AG10803 (cell line): ENCODE measurements around the gene PLXNA4.

Experiments
- DNase-seq: peaks from one replicate; pipeline ENCODE4 v3.0.0; 2010; ENCODE audit warnings: low read depth
- H3K4me3 ChIP-seq: 2 replicates; pipeline ENCODE4 v1.5.1; 2011; ENCODE audit warnings: mild to moderate bottlenecking, low read length, control low read depth
- TF ChIP-seq, protein P1 (sequence below): conservative IDR thresholded peaks from 2 replicates; pipeline ENCODE4 v1.5.1; 2011; ENCODE audit warnings: mild to moderate bottlenecking, low read length, control low read depth, inconsistent platforms

The PLXNA4 gene

DNA sequence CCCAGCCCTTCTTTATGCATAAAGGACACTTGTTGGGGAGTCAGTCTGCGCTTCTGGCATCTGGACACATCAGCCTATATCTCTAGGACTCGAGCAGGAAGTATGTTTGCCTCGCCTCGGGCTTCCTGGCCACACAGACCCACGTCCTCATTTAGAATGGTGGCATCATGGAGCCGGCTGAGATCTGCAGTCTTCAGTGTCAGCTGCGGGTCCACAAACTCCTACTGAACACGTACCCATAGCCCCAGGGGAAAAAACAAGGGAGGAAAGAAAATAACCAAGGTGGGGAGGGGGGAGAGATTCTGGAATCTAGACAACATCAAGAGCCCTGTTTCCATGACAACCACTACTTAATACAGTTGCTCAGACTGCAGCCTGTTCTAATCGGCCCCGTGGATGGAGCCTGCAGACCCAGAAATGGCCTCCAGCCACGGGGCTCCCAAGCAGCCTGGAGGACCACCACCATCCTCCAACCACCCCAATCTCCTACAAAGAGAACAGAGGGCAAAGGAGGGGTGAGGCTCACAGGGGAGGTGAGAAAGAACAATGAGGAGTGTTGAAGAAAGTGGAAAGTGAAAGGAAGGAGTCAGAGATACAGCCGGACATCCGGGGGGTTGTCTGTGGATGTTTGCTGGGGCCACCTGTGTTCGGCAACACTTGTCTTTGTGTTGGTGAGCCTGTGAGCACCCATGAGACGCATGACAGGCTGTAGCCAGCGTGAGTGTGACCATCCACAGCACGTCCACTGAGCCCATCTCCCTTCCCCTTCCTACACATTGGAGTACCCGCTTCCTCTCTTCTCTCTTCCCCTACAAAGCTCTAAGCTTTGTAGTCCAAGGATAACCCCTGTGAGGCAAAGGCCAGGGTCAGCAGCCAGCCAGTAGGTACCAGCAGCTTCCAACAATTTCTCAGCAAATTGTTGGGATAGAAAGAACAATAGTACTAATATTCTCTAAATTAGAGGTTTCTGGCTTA is 141.0 kb downstream of the PLXNA4 start:
- TF ChIP-seq, protein P1, sequence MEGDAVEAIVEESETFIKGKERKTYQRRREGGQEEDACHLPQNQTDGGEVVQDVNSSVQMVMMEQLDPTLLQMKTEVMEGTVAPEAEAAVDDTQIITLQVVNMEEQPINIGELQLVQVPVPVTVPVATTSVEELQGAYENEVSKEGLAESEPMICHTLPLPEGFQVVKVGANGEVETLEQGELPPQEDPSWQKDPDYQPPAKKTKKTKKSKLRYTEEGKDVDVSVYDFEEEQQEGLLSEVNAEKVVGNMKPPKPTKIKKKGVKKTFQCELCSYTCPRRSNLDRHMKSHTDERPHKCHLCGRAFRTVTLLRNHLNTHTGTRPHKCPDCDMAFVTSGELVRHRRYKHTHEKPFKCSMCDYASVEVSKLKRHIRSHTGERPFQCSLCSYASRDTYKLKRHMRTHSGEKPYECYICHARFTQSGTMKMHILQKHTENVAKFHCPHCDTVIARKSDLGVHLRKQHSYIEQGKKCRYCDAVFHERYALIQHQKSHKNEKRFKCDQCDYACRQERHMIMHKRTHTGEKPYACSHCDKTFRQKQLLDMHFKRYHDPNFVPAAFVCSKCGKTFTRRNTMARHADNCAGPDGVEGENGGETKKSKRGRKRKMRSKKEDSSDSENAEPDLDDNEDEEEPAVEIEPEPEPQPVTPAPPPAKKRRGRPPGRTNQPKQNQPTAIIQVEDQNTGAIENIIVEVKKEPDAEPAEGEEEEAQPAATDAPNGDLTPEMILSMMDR = no peak
- DNase-seq = no peak
- H3K4me3 ChIP-seq = no peak overlapping the region

DNA sequence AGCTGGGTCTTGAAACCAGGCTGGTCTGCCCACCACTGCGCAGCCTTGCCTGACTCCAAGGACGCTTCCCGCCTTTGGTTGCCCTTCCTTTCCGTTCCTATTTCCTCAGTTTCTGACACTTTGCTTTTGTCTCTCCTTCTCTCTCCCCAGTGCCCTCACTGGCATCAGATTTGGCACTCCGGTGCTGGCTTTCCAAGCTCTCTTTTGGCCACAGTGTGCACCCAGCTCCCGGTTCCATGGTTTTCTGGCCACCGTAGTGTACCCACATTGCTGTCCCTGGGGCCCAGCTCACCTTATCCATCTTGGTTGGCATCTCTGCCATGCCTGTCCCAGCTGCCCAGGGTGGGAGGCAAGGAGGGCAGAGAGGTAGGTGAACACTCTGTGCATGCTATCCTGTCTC is 142.2 kb downstream of the PLXNA4 start:
- DNase-seq = no peak
- no peak overlapping the region for H3K4me3 ChIP-seq
- TF ChIP-seq, protein P1 = no peak

DNA sequence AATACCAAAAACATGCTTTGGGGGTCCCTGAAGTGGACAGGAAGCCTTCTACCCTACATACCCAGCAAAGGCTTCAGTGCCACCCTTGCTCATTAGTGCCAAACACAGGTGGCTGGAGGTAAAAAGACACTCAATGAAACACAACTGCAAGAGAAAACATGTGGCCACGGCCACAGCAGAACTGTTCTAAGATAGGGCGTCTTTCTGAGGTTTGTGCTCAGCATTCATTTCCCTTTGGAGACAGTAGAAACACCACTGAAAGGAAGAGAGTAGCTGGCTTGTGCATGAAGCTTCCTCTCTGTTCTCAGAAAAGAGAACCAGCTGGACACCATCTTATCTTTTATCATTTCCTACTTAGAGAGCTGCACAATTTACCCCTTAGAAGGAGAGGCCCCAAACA is 143.0 kb downstream of the PLXNA4 start:
- H3K4me3 ChIP-seq = no peak overlapping the region

DNA sequence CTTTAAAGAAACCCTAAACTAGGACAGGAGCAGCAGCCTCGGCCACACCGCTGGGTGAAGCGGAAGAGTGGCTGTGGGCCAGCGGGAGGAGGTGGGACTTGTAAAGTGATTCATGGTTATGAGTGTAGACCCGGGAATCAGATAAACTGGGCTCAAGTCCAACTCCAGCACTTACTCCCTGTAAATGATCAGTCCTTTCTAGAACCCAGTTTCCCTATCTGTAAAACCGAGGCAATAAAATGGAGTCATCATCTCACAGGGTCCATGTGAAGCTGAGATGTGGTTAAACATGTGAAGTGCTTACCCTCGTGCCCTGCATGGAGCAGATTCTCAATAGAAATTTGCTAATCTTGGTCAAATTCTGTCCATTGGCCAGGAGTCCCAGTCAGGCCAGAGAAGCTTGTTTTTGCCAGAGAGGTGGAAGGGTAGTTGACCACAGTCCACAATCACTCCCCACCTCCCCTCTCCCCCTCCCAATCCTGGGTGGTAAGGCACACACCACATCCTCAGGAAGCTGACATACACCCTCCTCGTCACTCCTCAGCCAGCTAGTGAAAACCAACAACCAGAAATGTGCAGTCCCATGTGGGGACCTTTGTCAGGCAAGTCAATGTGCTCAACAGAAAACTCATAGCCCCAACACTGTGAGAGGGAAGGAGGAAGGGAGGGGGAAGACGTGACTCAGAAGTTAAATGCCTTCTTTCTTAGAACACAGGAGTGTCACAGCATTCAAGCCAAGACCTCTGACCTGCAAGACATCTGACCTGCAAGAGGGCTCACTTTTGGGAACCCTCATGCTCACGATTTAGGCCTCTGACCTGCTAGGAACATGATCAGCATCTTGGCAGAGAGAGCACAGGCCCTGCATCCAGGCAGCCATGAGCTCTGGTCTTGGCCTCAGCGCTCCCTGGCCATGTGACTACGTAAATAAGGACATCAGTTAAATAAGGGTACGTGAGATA is 145.1 kb downstream of the PLXNA4 start:
- peak; percentile 86 for DNase-seq
- TF ChIP-seq, protein P1 = no peak
- no peak overlapping the region for H3K4me3 ChIP-seq

More for the DNA sequence above, 143.0 kb downstream of the PLXNA4 start:
- TF ChIP-seq, protein P1 = no peak
- DNase-seq = no peak

DNA sequence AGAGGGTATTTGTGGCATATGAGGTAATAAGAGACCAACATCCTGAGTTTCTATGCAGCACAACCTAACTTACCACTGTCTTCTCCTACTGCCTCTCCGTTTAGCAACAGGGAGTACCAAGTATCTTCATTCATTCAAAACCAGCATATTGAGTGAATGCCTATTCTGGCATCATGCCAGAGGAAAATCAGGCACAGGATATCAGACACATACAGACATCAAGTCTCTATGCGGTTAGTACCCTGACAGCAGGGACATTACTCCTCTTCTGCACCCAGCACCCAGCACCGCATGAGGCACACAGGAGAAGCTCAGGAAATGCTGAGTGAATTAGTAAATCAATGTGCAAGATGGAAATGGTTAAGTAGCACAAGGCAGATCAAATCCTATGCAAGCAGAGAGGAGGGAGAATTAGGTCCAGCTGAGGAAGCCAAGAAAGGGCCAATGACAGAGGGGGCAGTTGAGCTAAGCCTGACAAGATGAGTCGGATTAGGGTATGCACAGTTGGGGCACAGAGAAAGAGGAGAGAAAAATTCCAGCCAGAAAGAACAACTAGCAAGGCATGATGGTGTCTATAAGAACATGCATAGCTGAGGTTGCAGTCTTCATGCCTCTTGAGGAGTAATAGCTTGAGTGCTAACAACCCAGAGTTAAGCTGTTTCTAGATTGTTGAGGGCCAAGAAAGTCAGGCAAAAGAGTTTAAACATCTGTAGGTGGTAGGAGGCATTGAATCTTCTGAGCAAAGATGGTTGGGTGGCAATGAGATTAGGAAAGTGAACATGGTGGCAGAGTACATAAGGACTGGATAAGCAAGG is 146.0 kb downstream of the PLXNA4 start:
- no peak for DNase-seq
- TF ChIP-seq, protein P1 = no peak
- no peak overlapping the region for H3K4me3 ChIP-seq

DNA sequence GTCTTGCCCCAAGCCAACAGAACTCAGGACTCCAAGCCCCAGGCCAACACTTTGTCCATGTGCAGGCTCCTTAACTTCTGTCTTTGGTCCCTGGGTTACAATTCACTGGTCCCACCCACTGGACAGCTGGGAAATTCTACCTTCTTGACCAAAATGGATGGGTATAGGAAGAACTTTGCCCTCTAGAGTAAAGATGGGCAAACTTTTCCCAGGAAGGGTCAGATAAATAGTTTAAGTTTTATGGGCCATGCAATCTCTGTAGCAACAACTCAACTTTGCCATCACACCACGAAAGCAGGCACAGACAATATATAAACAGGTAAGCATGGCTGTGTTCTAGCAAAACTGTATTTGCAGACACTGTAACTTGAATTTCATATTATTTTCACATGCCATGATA is 147.1 kb downstream of the PLXNA4 start:
- H3K4me3 ChIP-seq = no peak overlapping the region
- TF ChIP-seq, protein P1 = no peak

More for the DNA sequence above, 147.1 kb downstream of the PLXNA4 start:
- DNase-seq = no peak
